ENCODE data around the gene SLC30A3. TPM values are rescaled to one million over a fixed set of nuclear protein-coding genes. Genes with fewer than 3 reads are reported as not detected.
"Not testable (repeated sequence)": the region's sequence is repeated elsewhere in the genome, so short reads cannot be mapped to it uniquely, and the experiment has no call there.

The SLC30A3 gene
- total RNA-seq, 4 donors from 2014 or later, result 0.20 TPM; not detected in 3

- H3K27ac ChIP-seq, result peak overlapping the region in 3 of 4 donors; percentile 58 to 97 (median 88)
- H3K9me3 ChIP-seq, result no peaks in the 10 kb centered on the region
- intact Hi-C loops (cut with DNase I; ENCODE audit: low total_unique reads) (no loop called here), in situ Hi-C loops (cut with MboI; ENCODE audit: low sequenced_read_pairs in 4 of 4) (no loop called here)
- H3K36me3 ChIP-seq, result peaks cover 0 to 50% of the 10 kb centered on the region in 2 donors
- ATAC-seq, result no peak
- no peak for DNase-seq
- peaks cover 18 to 29% of the 10 kb centered on the region in 2 donors for H3K4me1 ChIP-seq
- no peak overlapping the region for H3K4me3 ChIP-seq
- H3K27me3 ChIP-seq, result peaks cover 0 to 4% (median 2%) of the 10 kb centered on the region in 3 donors
- no peak for TF ChIP-seq POLR2A (IDR thresholded peaks at IDR 0.05)
- TF ChIP-seq, protein P1, sequence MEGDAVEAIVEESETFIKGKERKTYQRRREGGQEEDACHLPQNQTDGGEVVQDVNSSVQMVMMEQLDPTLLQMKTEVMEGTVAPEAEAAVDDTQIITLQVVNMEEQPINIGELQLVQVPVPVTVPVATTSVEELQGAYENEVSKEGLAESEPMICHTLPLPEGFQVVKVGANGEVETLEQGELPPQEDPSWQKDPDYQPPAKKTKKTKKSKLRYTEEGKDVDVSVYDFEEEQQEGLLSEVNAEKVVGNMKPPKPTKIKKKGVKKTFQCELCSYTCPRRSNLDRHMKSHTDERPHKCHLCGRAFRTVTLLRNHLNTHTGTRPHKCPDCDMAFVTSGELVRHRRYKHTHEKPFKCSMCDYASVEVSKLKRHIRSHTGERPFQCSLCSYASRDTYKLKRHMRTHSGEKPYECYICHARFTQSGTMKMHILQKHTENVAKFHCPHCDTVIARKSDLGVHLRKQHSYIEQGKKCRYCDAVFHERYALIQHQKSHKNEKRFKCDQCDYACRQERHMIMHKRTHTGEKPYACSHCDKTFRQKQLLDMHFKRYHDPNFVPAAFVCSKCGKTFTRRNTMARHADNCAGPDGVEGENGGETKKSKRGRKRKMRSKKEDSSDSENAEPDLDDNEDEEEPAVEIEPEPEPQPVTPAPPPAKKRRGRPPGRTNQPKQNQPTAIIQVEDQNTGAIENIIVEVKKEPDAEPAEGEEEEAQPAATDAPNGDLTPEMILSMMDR (IDR thresholded peaks at IDR 0.05 in 4 of 5, conservative IDR thresholded peaks at IDR 0.05 in 1 of 5), result no peak
These were observed 42.7 kb upstream of the SLC30A3 start for GRCh38 chr2:27305516-27305915.

GRCh38 chr2:27304488-27305240, 41.8 kb upstream of the SLC30A3 start:
- in situ Hi-C loops (cut with MboI; ENCODE audit: low sequenced_read_pairs in 4 of 4), result no loop called here
- Histone ChIP-seq H3K4me1 (peaks cover 18 to 30% of the 10 kb centered on the region in 2 donors), H3K4me3 (no peak overlapping the region), H3K9me3 (no peaks in the 10 kb centered on the region), H3K27me3 (peaks cover 0 to 4% (median 2%) of the 10 kb centered on the region in 3 donors), H3K36me3 (peaks cover 0 to 58% of the 10 kb centered on the region in 2 donors), H3K27ac (peak overlapping the region; percentile 58 to 99 (median 92))
- no peak for TF ChIP-seq POLR2A (IDR thresholded peaks at IDR 0.05)
- TF ChIP-seq, protein P1 (IDR thresholded peaks at IDR 0.05 in 4 of 5, conservative IDR thresholded peaks at IDR 0.05 in 1 of 5), result no peak
- no peak for ATAC-seq
- intact Hi-C loops (cut with DNase I; ENCODE audit: low total_unique reads), result no loop called here
- DNase-seq, result no peak

- intact Hi-C loops (cut with DNase I; ENCODE audit: low total_unique reads), result loop anchor here (1.0 kb wide), 2 partner anchors 23 to 39 kb away; no protein-coding TSS in a partner anchor
- Histone ChIP-seq H3K36me3 (peaks cover 0 to 71% of the 10 kb centered on the region in 2 donors), H3K9me3 (no peaks in the 10 kb centered on the region), H3K27me3 (peaks cover 0 to 4% (median 2%) of the 10 kb centered on the region in 3 donors), H3K4me3 (peak overlapping the region in 3 of 4 donors; percentile 5 to 20 (median 12)), H3K27ac (peak overlapping the region; percentile 58 to 99 (median 92)), H3K4me1 (peaks cover 14 to 38% of the 10 kb centered on the region in 2 donors)
- in situ Hi-C loops (cut with MboI; ENCODE audit: low sequenced_read_pairs in 4 of 4), result no loop called here
- peak; percentile 64 to 72 for ATAC-seq
- TF ChIP-seq, protein P1 (IDR thresholded peaks at IDR 0.05 in 4 of 5, conservative IDR thresholded peaks at IDR 0.05 in 1 of 5), result peak; percentile 82 to 89 (median 86)
- TF ChIP-seq POLR2A (IDR thresholded peaks at IDR 0.05), result no peak
- DNase-seq, result peak in 1 of 2 donors; percentile 67
These were observed 40.5 kb upstream of the SLC30A3 start for GRCh38 chr2:27303093-27304025.

GRCh38 chr2:27300606-27301005, 37.8 kb upstream of the SLC30A3 start:
- ATAC-seq; H3K4me3 ChIP-seq; H3K27me3 ChIP-seq; H3K9me3 ChIP-seq; in situ Hi-C loops (cut with MboI; ENCODE audit: low sequenced_read_pairs in 4 of 4); intact Hi-C loops (cut with DNase I; ENCODE audit: low total_unique reads); DNase-seq: not testable (repeated sequence)
- Histone ChIP-seq H3K4me1 (peaks cover 23 to 61% of the 10 kb centered on the region in 2 donors), H3K27ac (peak overlapping the region; percentile 58 to 99 (median 92)), H3K36me3 (peaks cover 0 to 56% of the 10 kb centered on the region in 2 donors)

All from gastrocnemius medialis (tissue), 4 donors.